Urinary bladder (tissue), 4 donors: ENCODE data around the gene PRDM11. TPM values are rescaled to one million over a fixed set of nuclear protein-coding genes. Genes with fewer than 3 reads are reported as not detected.

Experiments
- DNase-seq: peaks from one replicate; pipeline ENCODE4 v3.0.0-alpha.2; 2015; ENCODE audit errors: extremely low spot score
- H3K27ac ChIP-seq: one replicate; pipeline ENCODE4 v1.5.1; 2013; ENCODE audit warnings: low read depth, mild to moderate bottlenecking, moderate library complexity
- H3K36me3 ChIP-seq: one replicate; pipeline ENCODE4 v1.6.1; 2013; ENCODE audit warnings: mild to moderate bottlenecking, moderate library complexity; ENCODE audit not compliant: insufficient read depth
- H3K4me1 ChIP-seq: one replicate; pipeline ENCODE4 v1.6.1; 2013; ENCODE audit warnings: mild to moderate bottlenecking, moderate library complexity; ENCODE audit not compliant: insufficient read depth
- H3K4me3 ChIP-seq: one replicate; pipeline ENCODE4 v1.5.1; 2013; ENCODE audit warnings: low read depth, low read length
- WGBS: extraction: QIAGEN DNeasy Blood & Tissue Kit; methylation state at CpG from one replicate; pipeline ENCODE4 v1.1.7; 2013; 5-methylcytosine and 5-hydroxymethylcytosine counted together
- polyA plus RNA-seq: library from polyadenylated mRNA; stranded (reverse); fragments of 200-250 nt; gene quantifications from one replicate; pipeline ENCODE4 v1.2.3, GENCODE V29; 2013
- total RNA-seq: library from RNA; depleted of rRNA; stranded (reverse); fragments of >200 nt; gene quantifications from one replicate; pipeline ENCODE4 v1.2.3, GENCODE V29; 2014
- donor health status: healthy with polysubstance abuse.
- donor health status: healthy.

Gene PRDM11
- total RNA-seq (13.7 TPM), polyA plus RNA-seq (17.2 TPM)

DNA sequence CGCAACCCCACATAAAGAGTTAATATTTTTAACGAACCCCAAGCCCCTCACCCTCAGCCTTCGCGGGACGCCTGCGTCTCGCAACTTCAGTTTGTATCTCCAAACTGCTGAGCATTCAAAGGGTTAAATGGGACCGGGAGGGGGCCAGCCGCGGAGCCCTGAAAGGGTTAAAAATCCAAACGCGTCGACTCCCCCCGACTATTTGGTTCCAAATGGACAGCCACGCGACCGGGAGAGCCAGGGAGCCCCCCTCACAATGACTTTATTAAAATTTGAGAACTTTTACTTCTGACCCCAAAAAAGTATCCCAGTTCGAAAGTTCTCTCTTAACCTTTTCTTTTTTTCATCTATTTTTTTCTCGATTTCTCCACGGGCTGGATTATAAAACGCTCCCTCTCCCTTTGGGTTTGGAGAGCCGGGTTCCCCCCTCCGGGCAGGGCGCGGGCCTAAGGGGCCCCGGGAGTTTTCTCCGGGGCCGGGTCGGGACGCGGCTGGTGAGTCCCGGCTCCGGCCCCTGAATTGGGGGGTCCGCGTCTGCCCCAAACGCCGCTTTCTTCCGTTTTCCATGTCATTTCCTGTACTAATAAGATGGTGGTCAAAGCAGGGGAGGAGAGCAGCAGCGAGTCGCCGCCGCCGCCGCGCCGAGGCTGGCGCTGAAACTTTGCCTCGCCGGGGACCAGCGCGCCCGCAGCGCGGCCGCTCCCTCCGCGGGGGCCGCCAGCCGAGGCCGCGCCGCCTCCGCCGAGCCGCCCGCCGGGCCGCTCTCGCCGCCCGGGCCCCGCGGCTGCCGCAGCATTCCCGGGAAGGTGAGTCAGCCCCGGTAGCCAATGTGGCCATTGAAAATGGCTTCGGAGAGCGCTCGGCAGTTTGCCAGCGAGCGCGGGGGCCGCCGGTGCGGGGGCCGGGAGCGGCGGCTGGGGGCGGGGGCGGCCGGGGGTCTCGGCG is at the start of gene PRDM11:
TSS of gene PRDM11 (plus strand) at position 568 of the 945 bp plus-strand sequence. CDS start 35,128 bp downstream, outside the sequence.
- Histone ChIP-seq H3K4me3 (peak within 1 kb of the TSS; percentile 57), H3K4me1 (no peaks in the 10 kb centered on the region), H3K36me3 (no peaks in the 10 kb centered on the region), H3K27ac (peak within 1 kb of the TSS; percentile 97)
- DNase-seq, result peak; percentile 37
- under 1% methylated on average over 93 of the region's 93 CpGs for WGBS

GRCh38 chr11:45097721-45098493 is 48.5 kb upstream of the PRDM11 start:
- H3K4me3 ChIP-seq, result no peak overlapping the region
- 28% methylated on average over 10 of the region's 10 CpGs for WGBS
- H3K4me1 ChIP-seq, result no peaks in the 10 kb centered on the region
- no peak for DNase-seq
- no peak overlapping the region for H3K27ac ChIP-seq
- no peaks in the 10 kb centered on the region for H3K36me3 ChIP-seq

DNA sequence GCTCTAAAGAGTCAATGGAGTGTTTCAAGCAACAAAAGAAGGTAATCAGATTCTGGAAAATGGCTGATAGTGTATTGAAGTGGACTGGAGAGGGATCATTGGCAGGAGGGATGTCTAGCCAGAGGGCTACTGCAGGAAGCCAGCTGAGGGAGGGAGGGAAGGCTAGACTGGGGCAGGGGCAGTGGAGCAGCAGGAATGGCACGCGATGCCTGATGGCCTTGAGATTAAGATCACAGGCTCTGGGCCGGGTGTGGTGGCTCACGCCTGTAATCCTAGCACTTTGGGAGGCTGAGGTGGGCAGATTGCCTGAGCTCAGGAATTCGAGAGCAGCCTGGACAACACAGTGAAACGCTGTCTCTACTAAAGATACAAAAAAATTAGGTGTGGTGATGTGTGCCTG is 47.5 kb upstream of the PRDM11 start:
- no peak for DNase-seq
- no peak overlapping the region for H3K4me3 ChIP-seq
- 80% methylated on average over 6 of the region's 6 CpGs for WGBS

GRCh38 chr11:45100339-45100738 is 46.1 kb upstream of the PRDM11 start:
- no peaks in the 10 kb centered on the region for H3K4me1 ChIP-seq
- WGBS, result 34% methylated on average over 2 of the region's 2 CpGs
- DNase-seq, result no peak

More for the DNA sequence above, 47.5 kb upstream of the PRDM11 start:
- no peaks in the 10 kb centered on the region for H3K36me3 ChIP-seq
- H3K4me1 ChIP-seq, result no peaks in the 10 kb centered on the region
- H3K27ac ChIP-seq, result no peak overlapping the region

GRCh38 chr11:45102361-45102809 is 44.1 kb upstream of the PRDM11 start:
- no peaks in the 10 kb centered on the region for H3K4me1 ChIP-seq
- WGBS, result 47% methylated on average over 8 of the region's 8 CpGs
- H3K4me3 ChIP-seq, result no peak overlapping the region
- no peaks in the 10 kb centered on the region for H3K36me3 ChIP-seq
- H3K27ac ChIP-seq, result no peak overlapping the region
- no peak for DNase-seq

More at GRCh38 chr11:45100339-45100738, 46.1 kb upstream of the PRDM11 start:
- Histone ChIP-seq H3K4me3 (no peak overlapping the region), H3K27ac (no peak overlapping the region), H3K36me3 (no peaks in the 10 kb centered on the region)

- no peak for DNase-seq
- WGBS, result 21% methylated on average over 8 of the region's 8 CpGs
- Histone ChIP-seq H3K4me3 (no peak overlapping the region), H3K36me3 (no peaks in the 10 kb centered on the region), H3K27ac (no peak overlapping the region), H3K4me1 (no peaks in the 10 kb centered on the region)
Observed at GRCh38 chr11:45102810-45103621, 43.4 kb upstream of the PRDM11 start.

GRCh38 chr11:45104006-45104789 is 42.2 kb upstream of the PRDM11 start:
- Histone ChIP-seq H3K36me3 (no peaks in the 10 kb centered on the region), H3K4me3 (no peak overlapping the region), H3K27ac (no peak overlapping the region), H3K4me1 (no peaks in the 10 kb centered on the region)
- WGBS, result 82% methylated on average over 6 of the region's 6 CpGs
- DNase-seq, result no peak

DNA sequence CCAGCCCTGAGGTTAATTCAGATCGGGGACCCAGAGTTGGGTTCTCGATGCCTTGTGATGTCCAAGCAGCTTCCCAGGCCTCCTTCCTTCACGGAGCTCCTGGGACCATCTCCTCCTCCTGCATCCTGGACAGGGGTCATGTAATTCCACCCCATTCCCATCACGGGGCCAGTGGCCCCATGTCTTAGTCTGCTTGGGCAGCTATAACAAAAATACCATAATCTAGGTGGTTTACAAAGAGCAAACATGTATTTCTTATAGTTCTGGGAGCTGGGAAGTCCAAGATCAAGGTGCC is 41.7 kb upstream of the PRDM11 start:
- WGBS, result 81% methylated on average over 4 of the region's 4 CpGs
- Histone ChIP-seq H3K4me3 (no peak overlapping the region), H3K36me3 (no peaks in the 10 kb centered on the region), H3K4me1 (no peaks in the 10 kb centered on the region), H3K27ac (no peak overlapping the region)
- DNase-seq, result no peak

DNA sequence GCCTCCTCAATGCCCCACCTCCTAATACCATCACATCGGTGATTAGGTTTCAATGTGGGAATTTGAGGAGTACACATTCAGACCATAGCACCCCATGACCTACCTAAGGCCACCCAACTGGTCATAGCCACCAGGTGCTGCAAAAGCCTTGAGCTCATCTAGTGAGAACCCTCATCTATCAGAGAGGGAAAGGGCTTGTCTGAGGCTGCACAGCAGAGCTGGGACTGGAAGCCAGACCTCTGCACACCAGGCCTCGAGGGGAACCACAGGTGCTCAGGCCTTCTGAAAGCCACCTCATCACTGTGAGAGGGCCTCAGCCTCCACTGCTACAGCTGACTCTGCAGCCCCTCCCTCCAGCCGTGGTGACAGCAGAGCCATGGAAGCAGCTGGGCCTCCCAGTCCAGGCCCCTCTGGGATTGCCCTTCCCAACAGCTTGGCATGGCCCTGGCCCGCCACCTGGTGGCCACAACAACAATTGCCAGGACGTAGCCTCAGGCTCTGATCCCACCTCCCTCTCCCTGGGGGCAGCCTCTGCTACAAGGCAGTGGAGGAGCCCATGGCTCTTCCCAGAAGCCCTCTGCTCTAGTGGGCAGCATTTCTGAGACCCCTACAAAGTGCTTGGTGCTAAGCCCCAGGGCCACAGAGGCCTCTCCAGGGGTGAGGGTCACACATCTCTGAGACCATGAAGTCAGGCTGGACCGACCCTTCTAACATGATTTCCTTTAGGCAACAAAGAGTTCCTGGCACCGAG is 41.0 kb upstream of the PRDM11 start:
- DNase-seq, result no peak
- no peaks in the 10 kb centered on the region for H3K36me3 ChIP-seq
- no peak overlapping the region for H3K27ac ChIP-seq
- H3K4me1 ChIP-seq, result no peaks in the 10 kb centered on the region
- no peak overlapping the region for H3K4me3 ChIP-seq
- WGBS, result 37% methylated on average over 7 of the region's 7 CpGs

GRCh38 chr11:45105984-45106375 is 40.5 kb upstream of the PRDM11 start:
- no peak for DNase-seq
- no peaks in the 10 kb centered on the region for H3K36me3 ChIP-seq
- H3K4me3 ChIP-seq, result no peak overlapping the region
- H3K4me1 ChIP-seq, result no peaks in the 10 kb centered on the region
- no peak overlapping the region for H3K27ac ChIP-seq
- WGBS, result 64% methylated on average over 8 of the region's 8 CpGs

- 78% methylated on average over 9 of the region's 9 CpGs for WGBS
- no peak overlapping the region for H3K4me3 ChIP-seq
- no peak for DNase-seq
- no peak overlapping the region for H3K27ac ChIP-seq
- H3K4me1 ChIP-seq, result no peaks in the 10 kb centered on the region
- no peaks in the 10 kb centered on the region for H3K36me3 ChIP-seq
Observed at GRCh38 chr11:45106440-45106839, 40.0 kb upstream of the PRDM11 start.

GRCh38 chr11:45107029-45107428 is 39.4 kb upstream of the PRDM11 start:
- 62% methylated on average over 5 of the region's 5 CpGs for WGBS
- Histone ChIP-seq H3K36me3 (no peaks in the 10 kb centered on the region), H3K4me1 (no peaks in the 10 kb centered on the region), H3K4me3 (no peak overlapping the region), H3K27ac (no peak overlapping the region)
- no peak for DNase-seq
